ENCODE results near the gene DAGLB. TPM values are rescaled to one million over a fixed set of nuclear protein-coding genes. Genes with fewer than 3 reads are reported as not detected.

Gene DAGLB
- total and polyA plus RNA-seq, 2 of the 8 experiments (the other 6 are each of a cell fraction or from before 2014, with no cell fraction given) = 27.0 to 39.6 TPM

DNA sequence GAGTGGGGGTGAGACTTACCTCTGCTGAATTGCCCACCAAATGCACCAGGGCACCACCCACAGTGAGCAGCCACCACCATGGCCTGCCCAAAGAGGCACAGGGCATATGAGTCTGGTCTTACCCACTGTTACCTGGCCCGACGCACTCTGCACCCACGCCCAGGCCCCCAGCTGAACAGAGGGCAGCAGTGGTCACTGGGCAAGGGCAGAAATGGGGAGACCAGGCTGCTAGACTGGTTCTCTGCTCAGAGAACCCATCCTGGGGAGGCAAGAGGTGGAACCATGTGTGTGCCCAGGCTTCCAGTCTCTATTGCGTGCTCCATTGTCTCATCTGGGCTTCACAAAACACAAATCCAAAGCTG is 39.4 kb upstream of the DAGLB start (continued):
- TF ChIP-seq, protein P1, sequence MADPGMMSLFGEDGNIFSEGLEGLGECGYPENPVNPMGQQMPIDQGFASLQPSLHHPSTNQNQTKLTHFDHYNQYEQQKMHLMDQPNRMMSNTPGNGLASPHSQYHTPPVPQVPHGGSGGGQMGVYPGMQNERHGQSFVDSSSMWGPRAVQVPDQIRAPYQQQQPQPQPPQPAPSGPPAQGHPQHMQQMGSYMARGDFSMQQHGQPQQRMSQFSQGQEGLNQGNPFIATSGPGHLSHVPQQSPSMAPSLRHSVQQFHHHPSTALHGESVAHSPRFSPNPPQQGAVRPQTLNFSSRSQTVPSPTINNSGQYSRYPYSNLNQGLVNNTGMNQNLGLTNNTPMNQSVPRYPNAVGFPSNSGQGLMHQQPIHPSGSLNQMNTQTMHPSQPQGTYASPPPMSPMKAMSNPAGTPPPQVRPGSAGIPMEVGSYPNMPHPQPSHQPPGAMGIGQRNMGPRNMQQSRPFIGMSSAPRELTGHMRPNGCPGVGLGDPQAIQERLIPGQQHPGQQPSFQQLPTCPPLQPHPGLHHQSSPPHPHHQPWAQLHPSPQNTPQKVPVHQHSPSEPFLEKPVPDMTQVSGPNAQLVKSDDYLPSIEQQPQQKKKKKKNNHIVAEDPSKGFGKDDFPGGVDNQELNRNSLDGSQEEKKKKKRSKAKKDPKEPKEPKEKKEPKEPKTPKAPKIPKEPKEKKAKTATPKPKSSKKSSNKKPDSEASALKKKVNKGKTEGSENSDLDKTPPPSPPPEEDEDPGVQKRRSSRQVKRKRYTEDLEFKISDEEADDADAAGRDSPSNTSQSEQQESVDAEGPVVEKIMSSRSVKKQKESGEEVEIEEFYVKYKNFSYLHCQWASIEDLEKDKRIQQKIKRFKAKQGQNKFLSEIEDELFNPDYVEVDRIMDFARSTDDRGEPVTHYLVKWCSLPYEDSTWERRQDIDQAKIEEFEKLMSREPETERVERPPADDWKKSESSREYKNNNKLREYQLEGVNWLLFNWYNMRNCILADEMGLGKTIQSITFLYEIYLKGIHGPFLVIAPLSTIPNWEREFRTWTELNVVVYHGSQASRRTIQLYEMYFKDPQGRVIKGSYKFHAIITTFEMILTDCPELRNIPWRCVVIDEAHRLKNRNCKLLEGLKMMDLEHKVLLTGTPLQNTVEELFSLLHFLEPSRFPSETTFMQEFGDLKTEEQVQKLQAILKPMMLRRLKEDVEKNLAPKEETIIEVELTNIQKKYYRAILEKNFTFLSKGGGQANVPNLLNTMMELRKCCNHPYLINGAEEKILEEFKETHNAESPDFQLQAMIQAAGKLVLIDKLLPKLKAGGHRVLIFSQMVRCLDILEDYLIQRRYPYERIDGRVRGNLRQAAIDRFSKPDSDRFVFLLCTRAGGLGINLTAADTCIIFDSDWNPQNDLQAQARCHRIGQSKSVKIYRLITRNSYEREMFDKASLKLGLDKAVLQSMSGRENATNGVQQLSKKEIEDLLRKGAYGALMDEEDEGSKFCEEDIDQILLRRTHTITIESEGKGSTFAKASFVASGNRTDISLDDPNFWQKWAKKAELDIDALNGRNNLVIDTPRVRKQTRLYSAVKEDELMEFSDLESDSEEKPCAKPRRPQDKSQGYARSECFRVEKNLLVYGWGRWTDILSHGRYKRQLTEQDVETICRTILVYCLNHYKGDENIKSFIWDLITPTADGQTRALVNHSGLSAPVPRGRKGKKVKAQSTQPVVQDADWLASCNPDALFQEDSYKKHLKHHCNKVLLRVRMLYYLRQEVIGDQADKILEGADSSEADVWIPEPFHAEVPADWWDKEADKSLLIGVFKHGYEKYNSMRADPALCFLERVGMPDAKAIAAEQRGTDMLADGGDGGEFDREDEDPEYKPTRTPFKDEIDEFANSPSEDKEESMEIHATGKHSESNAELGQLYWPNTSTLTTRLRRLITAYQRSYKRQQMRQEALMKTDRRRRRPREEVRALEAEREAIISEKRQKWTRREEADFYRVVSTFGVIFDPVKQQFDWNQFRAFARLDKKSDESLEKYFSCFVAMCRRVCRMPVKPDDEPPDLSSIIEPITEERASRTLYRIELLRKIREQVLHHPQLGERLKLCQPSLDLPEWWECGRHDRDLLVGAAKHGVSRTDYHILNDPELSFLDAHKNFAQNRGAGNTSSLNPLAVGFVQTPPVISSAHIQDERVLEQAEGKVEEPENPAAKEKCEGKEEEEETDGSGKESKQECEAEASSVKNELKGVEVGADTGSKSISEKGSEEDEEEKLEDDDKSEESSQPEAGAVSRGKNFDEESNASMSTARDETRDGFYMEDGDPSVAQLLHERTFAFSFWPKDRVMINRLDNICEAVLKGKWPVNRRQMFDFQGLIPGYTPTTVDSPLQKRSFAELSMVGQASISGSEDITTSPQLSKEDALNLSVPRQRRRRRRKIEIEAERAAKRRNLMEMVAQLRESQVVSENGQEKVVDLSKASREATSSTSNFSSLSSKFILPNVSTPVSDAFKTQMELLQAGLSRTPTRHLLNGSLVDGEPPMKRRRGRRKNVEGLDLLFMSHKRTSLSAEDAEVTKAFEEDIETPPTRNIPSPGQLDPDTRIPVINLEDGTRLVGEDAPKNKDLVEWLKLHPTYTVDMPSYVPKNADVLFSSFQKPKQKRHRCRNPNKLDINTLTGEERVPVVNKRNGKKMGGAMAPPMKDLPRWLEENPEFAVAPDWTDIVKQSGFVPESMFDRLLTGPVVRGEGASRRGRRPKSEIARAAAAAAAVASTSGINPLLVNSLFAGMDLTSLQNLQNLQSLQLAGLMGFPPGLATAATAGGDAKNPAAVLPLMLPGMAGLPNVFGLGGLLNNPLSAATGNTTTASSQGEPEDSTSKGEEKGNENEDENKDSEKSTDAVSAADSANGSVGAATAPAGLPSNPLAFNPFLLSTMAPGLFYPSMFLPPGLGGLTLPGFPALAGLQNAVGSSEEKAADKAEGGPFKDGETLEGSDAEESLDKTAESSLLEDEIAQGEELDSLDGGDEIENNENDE (IDR thresholded peaks at IDR 0.05; ENCODE audit: insufficient replicate concordance, low read length) = no peak
- TF ChIP-seq RAD21 (IDR thresholded peaks at IDR 0.05 in 1 of 2, conservative IDR thresholded peaks at IDR 0.05 in 1 of 2; ENCODE audit: low read depth in 2 of 2, low read length in 2 of 2) (no peak), KDM4A (IDR thresholded peaks at IDR 0.05; ENCODE audit: low read depth, low read length, severe bottlenecking) (no peak), HDAC2 (IDR thresholded peaks at IDR 0.05; ENCODE audit: borderline replicate concordance in 1 of 2, low read depth in 2 of 2, low read length in 2 of 2) (no peak), GABPA (IDR thresholded peaks at IDR 0.05; ENCODE audit: borderline replicate concordance, insufficient read depth, low read length) (no peak), RFX5 (IDR thresholded peaks at IDR 0.05; ENCODE audit: borderline replicate concordance, low read depth, low read length) (no peak), NANOG (IDR thresholded peaks at IDR 0.05; ENCODE audit: insufficient read depth, low read depth, low read length, poor library complexity, severe bottlenecking) (no peak), CBX8 (IDR thresholded peaks at IDR 0.05; ENCODE audit: borderline replicate concordance, low read depth, low read length) (no peak), SP2 (IDR thresholded peaks at IDR 0.05; ENCODE audit: low read length) (no peak), SIN3A (conservative IDR thresholded peaks at IDR 0.05 in 1 of 2, IDR thresholded peaks at IDR 0.05 in 1 of 2; ENCODE audit: low read depth in 1 of 2, low read length in 2 of 2) (no peak)
